CD4-positive, alpha-beta T cell treated with Interleukin-15 for 4 hours (primary cell): Measurements from ENCODE around the gene SLC7A8.

ENCODE experiments used
- DNase-seq: peaks from one replicate; pipeline ENCODE4 v3.0.0-alpha.2; 2020; ENCODE audit warnings: low spot score

Gene SLC7A8

DNA sequence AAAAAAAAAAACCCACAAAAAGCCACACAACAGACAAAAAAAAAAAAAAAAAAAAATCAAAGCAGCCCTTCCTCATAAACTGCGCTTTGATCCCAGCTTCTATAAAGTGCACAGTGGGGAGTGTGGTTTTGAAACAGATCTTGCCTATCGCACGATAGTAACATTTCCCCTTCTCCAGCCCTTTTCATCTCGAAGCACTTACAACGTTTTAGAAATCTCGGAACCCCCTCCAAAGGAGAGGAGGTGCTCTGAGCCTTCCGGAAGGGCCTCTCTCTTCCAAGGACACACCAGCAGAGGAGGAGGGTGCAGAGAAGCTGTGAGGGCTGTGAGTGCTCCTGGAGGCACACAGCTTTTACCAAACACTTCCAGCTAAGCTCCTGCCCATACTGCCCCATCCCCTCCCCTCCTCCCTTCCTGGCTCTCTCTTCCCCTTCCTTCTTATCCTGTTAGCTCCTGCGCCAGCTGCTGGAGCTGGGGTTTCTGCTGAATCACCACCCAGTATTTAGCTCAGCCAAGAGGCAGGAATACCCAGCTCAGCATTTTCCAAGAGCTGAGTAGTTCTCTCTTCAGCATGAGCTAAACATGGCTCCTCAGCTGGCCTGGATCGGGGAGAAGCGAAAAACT, 28.4 kb downstream of the SLC7A8 start:
- DNase-seq = no peak

GRCh38 chr14:23153851-23154796, 29.3 kb downstream of the SLC7A8 start:
- DNase-seq = no peak

GRCh38 chr14:23151342-23151741, 32.1 kb downstream of the SLC7A8 start:
- no peak for DNase-seq

DNA sequence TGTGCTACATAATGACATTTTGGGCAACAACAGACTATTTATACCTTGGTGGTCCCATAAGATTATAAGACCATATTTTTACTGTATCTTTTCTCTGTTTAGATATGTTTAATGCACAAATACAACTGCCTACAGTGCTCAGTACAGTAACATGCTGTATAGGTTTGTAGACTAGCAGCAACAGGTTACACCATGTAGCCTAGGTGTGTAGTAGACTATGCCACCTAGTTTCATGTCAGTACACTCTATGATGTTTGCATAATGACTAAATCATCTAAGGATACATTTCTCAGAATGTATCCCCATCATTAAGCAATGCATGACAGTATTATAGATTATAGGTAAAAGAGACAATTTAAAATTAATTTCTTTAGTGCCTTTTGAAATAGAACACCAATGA, 33.7 kb downstream of the SLC7A8 start:
- no peak for DNase-seq

GRCh38 chr14:23148591-23149249, 34.7 kb downstream of the SLC7A8 start:
- no peak for DNase-seq

DNA sequence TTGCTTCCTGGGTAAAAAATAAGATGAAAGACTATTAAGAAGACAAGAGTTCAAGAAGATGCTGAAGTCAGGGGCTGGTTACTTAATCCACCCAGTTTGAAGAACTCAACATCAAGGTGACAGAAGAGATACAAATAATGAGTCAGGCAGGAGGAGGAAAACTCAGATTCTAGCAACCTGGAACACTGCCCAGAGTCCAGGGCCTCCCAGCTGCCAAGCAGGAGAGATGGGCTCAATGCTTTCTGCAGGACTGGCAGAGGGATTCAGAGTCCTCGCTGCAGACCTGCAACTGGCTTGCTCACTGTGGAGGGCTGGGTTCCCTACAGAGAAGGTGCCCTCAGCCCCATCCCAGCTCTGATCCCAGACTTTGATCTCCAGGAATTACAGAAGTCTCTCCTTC, 35.8 kb downstream of the SLC7A8 start:
- DNase-seq = no peak

DNA sequence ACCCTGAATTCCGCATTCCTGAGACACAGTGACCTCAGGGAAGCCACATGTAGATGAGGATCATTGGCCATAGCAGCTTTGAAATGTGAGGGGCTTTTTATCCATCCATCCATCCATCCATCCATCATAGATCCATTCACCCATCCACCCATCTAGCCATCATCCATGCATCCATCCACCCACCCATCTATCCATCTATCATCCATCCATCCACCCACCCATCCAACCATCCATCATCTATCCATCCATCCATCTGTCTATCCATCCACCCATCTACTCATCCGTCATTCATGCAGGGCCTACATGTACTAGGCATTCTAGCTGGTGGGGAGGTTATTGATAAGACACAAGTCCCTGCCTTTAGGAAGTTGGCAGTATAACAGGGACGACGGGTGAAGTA, 36.5 kb downstream of the SLC7A8 start:
- DNase-seq = no peak

GRCh38 chr14:23146351-23146910, 37.0 kb downstream of the SLC7A8 start:
- DNase-seq = no peak

DNA sequence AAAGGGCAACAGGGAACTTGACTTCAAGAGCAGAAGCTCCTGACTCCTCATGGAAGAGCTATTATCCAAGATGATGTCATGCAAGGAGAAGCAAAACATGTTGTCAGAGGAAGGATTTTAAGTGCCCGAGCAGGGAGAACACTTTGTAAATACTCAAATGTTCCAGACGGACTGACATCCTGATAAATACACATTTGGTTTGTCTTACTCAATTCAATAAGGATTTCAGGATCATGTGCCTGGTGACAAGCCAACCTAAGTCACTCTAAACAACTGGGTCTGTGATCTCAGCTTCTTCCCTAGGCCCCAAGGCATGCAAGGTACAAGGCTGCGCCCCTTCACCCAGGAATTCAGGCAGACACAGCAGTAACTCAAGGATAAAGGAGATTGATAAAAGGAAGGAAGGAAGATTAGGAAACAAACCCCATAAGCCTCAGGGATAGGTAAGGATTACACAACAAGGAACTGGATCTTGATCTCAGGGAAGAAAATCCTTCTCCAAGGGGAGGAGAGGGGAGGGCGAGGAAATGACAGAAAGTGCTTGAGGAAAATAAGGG, 37.6 kb downstream of the SLC7A8 start:
- no peak for DNase-seq

- no peak for DNase-seq
Measured at GRCh38 chr14:23143911-23144310, 39.5 kb downstream of the SLC7A8 start.

- DNase-seq = no peak
Measured at GRCh38 chr14:23142826-23143225, 40.6 kb downstream of the SLC7A8 start.

- DNase-seq = no peak
Measured at GRCh38 chr14:23141706-23142444, 41.6 kb downstream of the SLC7A8 start.

- no peak for DNase-seq
Measured at GRCh38 chr14:23140371-23140770, 43.1 kb downstream of the SLC7A8 start.

DNA sequence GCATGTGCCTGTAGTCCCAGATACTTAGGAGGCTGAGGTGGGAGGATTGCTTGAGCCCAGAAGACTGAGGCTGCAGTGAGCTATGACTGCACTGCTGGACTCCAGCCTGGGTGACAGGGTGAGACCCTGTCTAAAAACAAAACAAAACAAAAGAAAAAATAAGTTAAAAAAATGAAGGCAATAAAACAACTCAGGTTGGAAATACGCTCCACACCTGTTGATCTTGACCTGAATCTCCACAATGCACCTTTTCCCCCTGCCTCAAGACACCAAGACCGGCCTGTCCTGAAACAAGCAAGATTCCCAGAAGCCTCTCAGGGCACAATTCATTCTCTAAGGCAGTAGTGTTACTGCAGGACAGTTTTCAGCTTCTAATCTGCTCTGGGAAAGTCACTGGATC, 43.6 kb downstream of the SLC7A8 start:
- no peak for DNase-seq

GRCh38 chr14:23137813-23138535, 45.5 kb downstream of the SLC7A8 start:
- DNase-seq = no peak

- DNase-seq = no peak
Measured at GRCh38 chr14:23137192-23137812, 46.2 kb downstream of the SLC7A8 start.

- no peak for DNase-seq
Measured at GRCh38 chr14:23136566-23137133, 46.8 kb downstream of the SLC7A8 start.

GRCh38 chr14:23132970-23133369, 50.5 kb downstream of the SLC7A8 start:
- DNase-seq = no peak

- no peak for DNase-seq
Measured at GRCh38 chr14:23131482-23131881, 52.0 kb downstream of the SLC7A8 start.

DNA sequence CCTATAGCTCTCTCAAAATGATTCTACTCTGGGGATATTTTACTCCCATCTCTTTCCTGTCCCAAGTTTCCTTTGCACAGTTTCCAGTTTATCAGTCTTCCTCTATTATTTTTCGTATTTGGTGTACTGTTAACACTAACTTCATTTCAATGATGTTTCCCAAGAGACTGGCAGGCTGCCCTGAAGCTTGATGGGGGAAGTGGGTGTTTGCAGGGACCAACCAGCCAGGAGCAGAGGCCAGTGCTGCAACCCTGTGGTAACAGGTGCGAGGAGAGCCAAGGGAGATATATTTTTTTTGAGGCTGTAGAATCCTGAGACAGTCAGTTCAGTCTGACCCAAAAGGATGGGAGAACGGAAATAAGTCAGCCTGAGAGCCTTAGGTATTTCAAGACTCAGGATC, 52.6 kb downstream of the SLC7A8 start:
- DNase-seq = no peak
